ENCODE data around the gene NDUFV2. TPM values are rescaled to one million over a fixed set of nuclear protein-coding genes. Genes with fewer than 3 reads are reported as not detected.

Gene NDUFV2
- polyA plus RNA-seq, 4 donors = 128 to 136 (median 130) TPM

Other genes with a start within 250 kb of the NDUFV2 start
- 10 to 100 TPM; 29.4 to 32.0 (median 30.7) TPM for gene ANKRD12, start 34.1 kb downstream of the NDUFV2 start, polyA plus RNA-seq (ENCODE audit: insufficient read length in 4 of 4)
- 100 to 1,000 TPM in 1 of 4 donors, 10 to 100 TPM in 3; 75.0 to 108 (median 96.6) TPM for gene TWSG1, start 232.1 kb downstream of the NDUFV2 start, polyA plus RNA-seq (ENCODE audit: insufficient read length in 4 of 4)